ENCODE data around the gene RIN3. TPM values are rescaled to one million over a fixed set of nuclear protein-coding genes. Genes with fewer than 3 reads are reported as not detected.

RIN3 gene
- total and polyA plus RNA-seq, 12 donors = 3.9 to 63.2 (median 30.3) TPM

DNA sequence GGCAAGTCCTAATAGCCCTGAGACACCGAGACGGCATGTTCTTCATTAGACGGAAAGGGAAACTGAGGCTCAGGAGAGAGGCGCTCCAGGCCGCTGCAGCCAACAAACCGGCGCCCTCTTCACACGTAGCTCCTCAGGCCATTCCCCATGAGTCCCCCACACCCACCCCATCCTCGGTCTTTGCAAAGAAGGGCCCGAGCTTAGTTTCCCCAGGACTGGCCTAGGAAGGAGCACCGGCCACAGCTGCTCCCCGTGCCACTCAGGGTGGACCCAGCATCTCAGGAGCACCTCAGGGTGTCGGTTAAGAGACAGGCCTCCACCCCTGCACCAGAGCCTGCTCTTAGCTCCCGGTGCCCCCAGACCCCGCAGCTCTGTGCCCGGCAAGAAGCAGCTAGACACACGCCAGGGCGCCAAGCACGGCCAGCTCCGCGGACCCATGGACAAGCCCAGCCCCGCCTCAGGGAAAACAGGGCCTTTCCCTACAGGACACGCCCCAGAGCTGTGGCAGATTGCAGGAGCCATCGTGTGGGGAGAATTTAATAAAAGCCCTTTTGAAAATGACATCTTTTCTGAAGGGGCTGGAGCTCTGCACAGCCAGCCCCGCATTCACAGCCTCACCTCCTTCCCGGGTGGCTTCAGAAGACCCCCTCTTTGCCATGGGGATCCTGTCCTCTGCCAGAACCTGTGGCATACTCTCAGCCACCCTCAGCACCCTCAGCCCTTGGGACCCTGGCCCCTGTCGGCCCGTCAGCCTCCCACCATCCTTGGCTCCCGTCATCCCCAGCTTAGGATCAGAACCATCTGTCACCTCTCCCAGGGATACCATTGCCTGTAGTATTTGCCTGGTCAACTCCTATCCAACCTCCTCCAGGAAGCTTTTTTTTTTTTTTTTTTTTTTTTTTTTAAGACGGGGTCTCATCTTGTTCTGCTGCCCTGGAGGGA lies 175.1 kb downstream of the RIN3 start:
- peaks cover 17 to 25% of the 10 kb centered on the region in 2 donors for H3K4me1 ChIP-seq (replicated peaks in 1 of 2)
- WGBS, 4 donors = 84 to 94% (median 88%) methylated on average over 12 to 30 of the region's 30 CpGs
- H3K4me3 ChIP-seq = peak overlapping the region in 1 of 4 donors; percentile 50
- no peak for TF ChIP-seq POLR2A (IDR thresholded peaks at IDR 0.05)
- TF ChIP-seq, protein P1, sequence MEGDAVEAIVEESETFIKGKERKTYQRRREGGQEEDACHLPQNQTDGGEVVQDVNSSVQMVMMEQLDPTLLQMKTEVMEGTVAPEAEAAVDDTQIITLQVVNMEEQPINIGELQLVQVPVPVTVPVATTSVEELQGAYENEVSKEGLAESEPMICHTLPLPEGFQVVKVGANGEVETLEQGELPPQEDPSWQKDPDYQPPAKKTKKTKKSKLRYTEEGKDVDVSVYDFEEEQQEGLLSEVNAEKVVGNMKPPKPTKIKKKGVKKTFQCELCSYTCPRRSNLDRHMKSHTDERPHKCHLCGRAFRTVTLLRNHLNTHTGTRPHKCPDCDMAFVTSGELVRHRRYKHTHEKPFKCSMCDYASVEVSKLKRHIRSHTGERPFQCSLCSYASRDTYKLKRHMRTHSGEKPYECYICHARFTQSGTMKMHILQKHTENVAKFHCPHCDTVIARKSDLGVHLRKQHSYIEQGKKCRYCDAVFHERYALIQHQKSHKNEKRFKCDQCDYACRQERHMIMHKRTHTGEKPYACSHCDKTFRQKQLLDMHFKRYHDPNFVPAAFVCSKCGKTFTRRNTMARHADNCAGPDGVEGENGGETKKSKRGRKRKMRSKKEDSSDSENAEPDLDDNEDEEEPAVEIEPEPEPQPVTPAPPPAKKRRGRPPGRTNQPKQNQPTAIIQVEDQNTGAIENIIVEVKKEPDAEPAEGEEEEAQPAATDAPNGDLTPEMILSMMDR (IDR thresholded peaks at IDR 0.05) = no peak
- no peaks in the 10 kb centered on the region for H3K9me3 ChIP-seq (replicated peaks in 1 of 3)
- peaks cover 0 to 14% of the 10 kb centered on the region in 2 donors for H3K36me3 ChIP-seq (replicated peaks in 1 of 2)
- H3K27ac ChIP-seq = no peak overlapping the region
- no peak for DNase-seq
- no peaks in the 10 kb centered on the region for H3K27me3 ChIP-seq
- intact Hi-C loops (cut with DNase I) = loop anchor here (10.0 kb wide), 2 partner anchors 96 to 554 kb away; no protein-coding TSS in a partner anchor

DNA sequence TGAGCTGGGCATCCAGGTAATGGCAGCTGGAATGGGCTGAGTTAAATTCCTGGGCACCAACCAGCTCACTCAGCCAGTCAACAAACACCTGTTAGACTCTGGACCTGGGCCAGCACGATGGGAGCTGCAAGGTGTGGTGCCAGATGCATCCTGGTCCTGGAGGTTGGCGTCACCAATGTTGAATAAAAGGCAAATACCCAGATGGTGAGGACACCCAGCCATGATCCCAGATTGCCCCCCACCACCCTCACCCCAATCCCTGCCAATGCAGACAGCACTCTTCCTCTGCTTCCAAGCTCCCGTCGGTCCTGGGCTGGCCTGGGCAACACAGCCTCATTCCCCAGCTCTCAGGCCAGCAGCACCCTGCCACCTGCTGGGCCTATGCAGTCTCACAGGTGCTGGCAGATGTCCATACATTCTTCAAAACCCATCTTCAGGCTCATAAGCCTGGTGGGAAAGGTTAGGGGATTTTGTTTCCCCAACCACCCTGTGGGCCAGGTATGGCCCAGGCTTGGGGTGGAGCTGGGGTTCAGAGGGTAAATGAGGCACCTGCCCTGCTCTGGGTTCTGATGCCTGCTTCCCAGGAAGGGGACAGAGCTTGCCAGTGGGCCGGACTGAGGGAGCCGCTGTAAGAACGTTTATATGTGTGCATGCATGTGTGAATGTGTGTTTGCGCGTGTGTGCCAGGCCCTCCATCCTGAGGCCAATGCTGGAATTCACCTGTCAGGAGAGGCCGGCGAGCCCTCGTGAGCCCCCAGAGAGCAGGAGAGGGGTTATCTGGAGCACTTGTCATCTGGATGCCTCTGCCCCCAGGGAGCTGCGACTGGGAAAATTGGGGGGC lies 176.8 kb downstream of the RIN3 start:
- 72 to 84% (median 76%) methylated on average over 9 to 13 of the region's 13 CpGs for WGBS, 4 donors
- Histone ChIP-seq H3K36me3 (replicated peaks in 1 of 2) (peaks cover 0 to 8% of the 10 kb centered on the region in 2 donors), H3K4me3 (no peak overlapping the region), H3K9me3 (replicated peaks in 1 of 3) (no peaks in the 10 kb centered on the region), H3K27ac (no peak overlapping the region), H3K4me1 (replicated peaks in 1 of 2) (peaks cover 17 to 25% of the 10 kb centered on the region in 2 donors), H3K27me3 (no peaks in the 10 kb centered on the region)
- peak in 4 of 7 donors; percentile 36 to 49 (median 41) for DNase-seq
- no peak for TF ChIP-seq POLR2A (IDR thresholded peaks at IDR 0.05)
- TF ChIP-seq, protein P1 (IDR thresholded peaks at IDR 0.05) = peak in 5 of 6 experiments; percentile 21 to 49 (median 37)
- intact Hi-C loops (cut with DNase I) = no loop called here

DNA sequence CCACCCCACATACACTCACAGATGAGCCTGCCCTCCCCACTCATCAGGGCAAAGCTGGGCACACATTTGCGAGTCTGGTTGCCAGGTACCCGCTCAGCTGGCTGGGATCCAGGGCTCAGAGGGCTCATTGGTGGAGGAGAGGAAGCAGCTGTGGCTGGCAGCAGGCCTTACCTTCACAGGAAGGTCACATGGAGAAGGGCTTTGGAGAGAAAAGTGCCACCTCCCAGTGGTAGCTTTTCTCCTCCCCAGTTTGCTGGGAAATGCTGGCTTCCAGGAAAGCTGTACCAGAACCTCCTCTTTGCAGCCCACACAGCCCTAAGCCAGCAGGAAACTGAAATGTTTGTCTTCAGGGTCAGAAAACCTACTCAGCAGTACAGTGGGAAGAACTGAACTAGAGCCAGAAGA lies 179.2 kb downstream of the RIN3 start:
- Histone ChIP-seq H3K36me3 (replicated peaks in 1 of 2) (no peaks in the 10 kb centered on the region), H3K9me3 (replicated peaks in 1 of 3) (no peaks in the 10 kb centered on the region), H3K27me3 (no peaks in the 10 kb centered on the region), H3K4me3 (no peak overlapping the region), H3K4me1 (replicated peaks in 1 of 2) (peaks cover 12 to 15% of the 10 kb centered on the region in 2 donors), H3K27ac (peak overlapping the region in 3 of 5 donors; percentile 16 to 61 (median 49))
- TF ChIP-seq, protein P1 (IDR thresholded peaks at IDR 0.05) = no peak
- no peak for TF ChIP-seq POLR2A (IDR thresholded peaks at IDR 0.05)
- DNase-seq = peak; percentile 81 to 93 (median 86)
- 0 to 14% (median 9%) methylated on average over 1 to 2 of the region's 2 CpGs; no CpG with 5 or more reads in 1 of the 4 donors for WGBS, 4 donors
- intact Hi-C loops (cut with DNase I) = no loop called here

Measured in adrenal gland (tissue), 12 donors.